ENCODE data around the gene ARNT2.

ARNT2 gene

DNA sequence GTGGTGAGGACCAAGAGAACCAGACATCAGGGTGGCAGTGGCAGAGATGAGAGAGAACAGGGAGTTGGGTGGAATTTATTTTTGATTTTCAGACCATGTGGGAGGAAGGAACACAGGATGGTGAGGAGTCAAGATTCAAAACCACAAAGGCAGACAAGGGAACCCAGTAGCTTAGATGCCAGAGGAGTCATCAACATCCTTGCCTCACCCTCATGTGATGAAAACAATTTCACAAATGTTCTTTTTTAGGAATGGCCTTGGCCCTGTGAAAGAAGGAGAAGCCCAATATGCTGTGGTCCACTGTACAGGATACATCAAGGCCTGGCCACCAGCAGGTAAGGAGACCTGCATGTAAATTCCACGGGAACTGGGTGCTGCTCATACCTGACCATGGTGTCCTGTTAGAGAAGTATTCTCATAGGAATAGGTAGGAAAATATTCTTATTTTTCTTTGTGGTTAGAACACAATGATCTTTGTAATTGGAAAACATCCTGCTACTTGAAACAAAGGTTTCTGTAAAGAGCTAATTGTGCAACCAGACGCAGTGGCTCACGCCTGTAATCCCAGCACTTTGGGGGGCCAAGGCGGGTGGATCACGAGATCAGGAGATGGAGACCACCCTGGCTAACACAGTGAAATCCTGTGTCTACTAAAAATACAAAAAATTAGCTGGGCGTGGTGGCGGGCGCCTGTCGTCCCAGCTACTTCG lies 110.0 kb downstream of the ARNT2 start:
- DNase-seq (ENCODE audit: low read depth in 2 of 2): no peak

- no peak for DNase-seq (ENCODE audit: low read depth in 2 of 2)
Measured at GRCh38 chr15:80517290-80517689, 113.1 kb downstream of the ARNT2 start.

DNA sequence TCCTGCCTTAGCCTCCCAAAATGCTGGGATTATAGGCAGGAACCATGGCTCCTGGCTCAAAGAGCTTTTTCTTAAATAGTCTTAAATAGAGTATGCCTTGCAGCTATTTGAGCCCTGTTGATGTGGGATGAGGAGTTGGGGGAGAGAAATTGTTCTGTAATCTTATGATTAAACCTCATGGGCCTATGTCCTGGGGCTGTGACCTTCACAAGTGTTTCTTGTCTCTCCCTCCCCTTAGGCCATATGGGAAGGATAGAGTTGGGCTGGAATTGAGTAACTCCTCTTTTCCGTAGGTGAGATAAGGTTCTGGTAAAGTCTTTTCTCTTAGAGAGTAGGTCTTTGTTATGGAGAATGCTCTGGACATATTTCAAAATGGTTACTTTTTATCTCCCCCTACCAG lies 114.3 kb downstream of the ARNT2 start:
- DNase-seq (ENCODE audit: low read depth in 2 of 2): no peak

DNA sequence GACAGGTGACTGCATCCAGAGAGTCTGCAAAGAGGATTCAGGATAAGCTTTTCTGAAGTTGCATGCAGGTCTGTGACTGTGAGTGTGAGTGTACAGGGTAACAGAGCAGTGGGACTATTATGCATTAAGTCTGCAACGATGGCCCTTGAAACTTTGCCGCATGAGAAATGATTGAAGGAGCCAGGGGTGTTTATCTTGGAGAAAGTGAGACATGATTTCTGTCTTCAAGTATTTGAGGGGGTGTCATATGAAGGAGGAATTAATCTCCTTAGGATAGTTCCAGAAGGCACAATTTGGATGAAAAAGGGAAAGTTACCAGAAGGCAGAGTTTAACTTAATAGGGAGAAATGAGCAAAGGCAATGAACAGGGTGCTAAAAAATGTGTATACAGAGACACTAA lies 119.6 kb downstream of the ARNT2 start:
- DNase-seq (ENCODE audit: low read depth in 2 of 2): no peak

DNA sequence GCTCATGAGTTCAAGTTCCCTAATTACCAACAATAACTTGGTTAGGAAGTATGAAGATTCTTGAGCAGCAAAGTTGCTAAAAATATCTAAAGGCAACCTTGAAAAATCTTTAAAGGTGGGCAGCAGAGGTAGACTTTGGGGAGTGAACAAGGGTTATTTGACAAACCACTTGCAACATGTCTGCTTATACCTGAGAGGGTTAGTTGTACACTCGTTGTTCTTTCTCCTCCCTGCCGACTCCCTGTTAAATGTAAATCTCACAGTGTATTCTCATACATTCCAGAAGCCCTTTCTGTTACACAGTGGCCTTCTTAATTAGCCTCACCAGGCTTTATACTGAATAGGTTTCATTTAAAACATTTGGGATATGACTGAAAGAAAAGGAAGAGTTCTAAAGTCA lies 121.7 kb downstream of the ARNT2 start:
- no peak for DNase-seq (ENCODE audit: low read depth in 2 of 2)

- no peak for DNase-seq (ENCODE audit: low read depth in 2 of 2)
Measured at GRCh38 chr15:80526556-80527340, 122.6 kb downstream of the ARNT2 start.

- no peak for DNase-seq (ENCODE audit: low read depth in 2 of 2)
Measured at GRCh38 chr15:80527406-80527805, 123.2 kb downstream of the ARNT2 start.

DNA sequence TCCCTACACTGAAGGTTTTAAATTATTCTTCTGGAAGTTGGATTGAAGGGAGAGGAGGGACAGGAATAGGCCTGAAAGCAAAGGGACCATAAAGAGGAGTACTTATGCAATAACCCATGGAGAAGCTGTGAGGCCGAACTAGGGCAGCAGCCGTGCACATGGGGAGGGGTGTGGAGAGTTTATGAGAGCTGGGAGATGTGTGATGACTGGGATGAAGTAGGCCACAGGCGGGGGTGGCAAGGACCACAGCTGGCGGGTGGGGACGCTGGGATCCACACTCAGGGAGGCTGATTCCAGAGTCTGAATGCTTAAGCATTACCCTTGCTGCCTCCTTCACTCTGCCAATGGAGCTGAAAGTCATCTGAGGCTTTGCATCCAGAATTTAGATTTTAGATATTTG lies 123.8 kb downstream of the ARNT2 start:
- no peak for DNase-seq (ENCODE audit: low read depth in 2 of 2)

- no peak for DNase-seq (ENCODE audit: low read depth in 2 of 2)
Measured at GRCh38 chr15:80530737-80531365, 126.7 kb downstream of the ARNT2 start.

GRCh38 chr15:80531388-80531787 lies 127.2 kb downstream of the ARNT2 start:
- no peak for DNase-seq (ENCODE audit: low read depth in 2 of 2)

DNA sequence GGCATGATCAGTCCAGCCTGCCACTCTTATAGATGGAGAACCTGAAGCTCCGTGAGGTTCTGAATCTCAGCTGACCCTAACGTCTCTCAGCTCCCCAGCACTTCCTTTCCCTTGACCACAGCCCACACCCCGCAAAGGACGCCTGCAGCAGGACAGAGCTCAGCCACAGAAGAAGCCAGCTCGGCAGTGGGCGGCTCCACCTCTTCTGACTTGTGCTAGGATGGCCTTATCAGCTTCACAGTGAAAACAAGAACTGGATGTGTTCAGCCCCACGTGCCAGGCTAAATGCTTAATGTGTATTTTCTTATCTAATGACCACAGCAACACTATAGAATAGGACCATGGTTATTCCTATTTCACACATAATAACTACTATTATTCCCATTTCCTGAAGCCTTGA lies 127.6 kb downstream of the ARNT2 start:
- no peak for DNase-seq (ENCODE audit: low read depth in 2 of 2)

DNA sequence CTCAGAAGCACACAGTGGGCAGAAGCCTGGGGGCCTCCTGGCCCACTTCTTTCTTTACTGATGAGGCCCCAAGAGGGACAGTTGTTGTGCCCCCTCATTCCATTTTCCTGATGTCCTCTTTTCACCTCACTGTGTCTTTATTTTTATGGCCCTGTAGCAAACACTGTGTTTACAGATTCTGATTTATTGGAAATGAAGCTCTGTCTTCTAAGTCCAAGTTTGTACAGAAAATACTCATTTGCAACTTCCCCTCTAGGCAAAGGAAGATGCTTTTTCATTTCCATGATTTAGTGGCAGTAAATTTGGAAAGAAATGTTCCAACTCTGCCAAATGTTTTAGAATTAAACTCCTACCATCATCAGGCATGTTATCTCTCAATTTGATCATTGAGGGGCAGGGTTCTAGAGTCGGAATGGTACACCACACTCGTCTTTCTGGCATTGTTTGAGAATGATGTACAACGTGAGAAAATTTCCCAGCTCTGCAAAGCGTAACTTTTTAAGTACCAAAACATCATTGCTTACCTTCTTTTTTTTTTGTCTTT lies 129.7 kb downstream of the ARNT2 start:
- no peak for DNase-seq (ENCODE audit: low read depth in 2 of 2)

DNA sequence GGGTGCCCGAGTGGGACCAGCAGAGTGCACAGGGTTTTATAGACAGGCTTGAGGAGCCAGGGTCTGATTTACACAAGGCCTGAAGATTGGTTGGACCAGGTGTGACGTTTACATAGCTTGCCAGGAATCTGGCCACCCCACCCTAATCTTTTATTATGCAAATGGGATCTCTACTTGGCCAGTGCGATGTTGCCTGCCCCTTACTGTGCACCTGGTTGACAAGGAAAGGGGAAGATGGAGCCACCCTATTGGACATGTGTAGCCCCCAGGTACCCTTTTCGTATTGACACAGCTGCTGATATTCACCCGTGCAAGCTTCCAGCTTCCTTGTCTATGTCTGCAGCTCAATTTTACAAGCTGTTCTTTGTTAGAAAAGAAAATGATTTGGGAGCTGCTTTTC lies 132.0 kb downstream of the ARNT2 start:
- DNase-seq (ENCODE audit: low read depth in 2 of 2): no peak

DNA sequence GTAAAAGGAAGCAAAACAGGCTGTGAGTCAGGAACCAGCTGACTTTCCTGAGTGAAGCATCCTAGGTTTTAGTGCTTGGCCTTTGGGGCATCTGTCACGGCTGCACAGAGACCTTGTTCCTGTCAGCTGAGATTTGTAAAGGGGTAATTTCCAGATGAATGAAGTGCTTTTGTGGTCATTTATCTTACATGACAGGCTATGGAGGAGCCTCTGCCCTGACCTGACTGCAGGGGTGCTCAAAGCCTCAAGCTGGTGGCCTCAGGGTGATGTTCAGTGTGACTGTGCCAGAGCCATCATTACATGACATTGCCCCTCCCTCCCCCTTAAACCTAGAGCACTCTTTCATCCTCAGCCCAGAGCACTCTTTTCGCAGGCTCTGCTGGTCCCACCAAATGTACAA lies 132.5 kb downstream of the ARNT2 start:
- DNase-seq (ENCODE audit: low read depth in 2 of 2): no peak

- DNase-seq (ENCODE audit: low read depth in 2 of 2): no peak
Measured at GRCh38 chr15:80545078-80545477, 140.9 kb downstream of the ARNT2 start.

GRCh38 chr15:80547264-80547663 lies 143.1 kb downstream of the ARNT2 start:
- DNase-seq (ENCODE audit: low read depth in 2 of 2): no peak

GRCh38 chr15:80549191-80549590 lies 145.0 kb downstream of the ARNT2 start:
- no peak for DNase-seq (ENCODE audit: low read depth in 2 of 2)

DNA sequence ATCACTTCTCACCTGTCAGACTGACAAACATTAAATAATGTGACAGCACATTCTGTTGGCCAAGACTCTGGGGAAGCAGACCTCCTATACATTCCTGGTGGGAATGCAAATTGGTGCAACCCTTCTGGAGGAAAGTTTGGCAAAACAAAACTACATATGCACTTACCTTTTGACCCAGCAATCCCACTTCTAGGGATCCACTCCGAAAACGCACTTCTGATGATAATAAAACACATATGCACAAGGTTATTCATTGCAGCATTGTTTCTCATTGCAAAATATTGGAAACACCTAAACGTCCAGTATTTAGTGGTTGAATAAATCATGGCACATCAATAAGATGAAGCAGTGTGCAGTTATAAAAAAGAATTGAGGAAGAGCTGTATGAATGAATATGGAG lies 145.5 kb downstream of the ARNT2 start:
- no peak for DNase-seq (ENCODE audit: low read depth in 2 of 2)

GRCh38 chr15:80550219-80550907 lies 146.2 kb downstream of the ARNT2 start:
- no peak for DNase-seq (ENCODE audit: low read depth in 2 of 2)

DNA sequence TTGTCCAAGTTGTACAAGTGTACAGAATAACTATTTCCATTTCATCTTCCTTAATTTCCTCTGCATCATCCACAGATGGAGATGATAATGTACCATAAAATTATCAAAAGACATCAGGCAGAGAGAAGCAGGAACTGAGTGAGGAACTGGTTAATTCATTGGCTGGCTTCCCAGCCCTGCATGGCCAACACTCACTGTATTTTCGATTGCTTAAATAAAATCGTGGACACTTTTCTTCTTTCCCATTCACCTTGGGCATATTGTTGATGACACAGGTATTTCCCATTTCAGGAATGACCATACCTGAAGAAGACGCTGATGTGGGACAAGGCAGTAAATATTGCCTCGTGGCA lies 146.7 kb downstream of the ARNT2 start:
- DNase-seq (ENCODE audit: low read depth in 2 of 2): no peak

GRCh38 chr15:80551348-80551747 lies 147.2 kb downstream of the ARNT2 start:
- no peak for DNase-seq (ENCODE audit: low read depth in 2 of 2)

DNA sequence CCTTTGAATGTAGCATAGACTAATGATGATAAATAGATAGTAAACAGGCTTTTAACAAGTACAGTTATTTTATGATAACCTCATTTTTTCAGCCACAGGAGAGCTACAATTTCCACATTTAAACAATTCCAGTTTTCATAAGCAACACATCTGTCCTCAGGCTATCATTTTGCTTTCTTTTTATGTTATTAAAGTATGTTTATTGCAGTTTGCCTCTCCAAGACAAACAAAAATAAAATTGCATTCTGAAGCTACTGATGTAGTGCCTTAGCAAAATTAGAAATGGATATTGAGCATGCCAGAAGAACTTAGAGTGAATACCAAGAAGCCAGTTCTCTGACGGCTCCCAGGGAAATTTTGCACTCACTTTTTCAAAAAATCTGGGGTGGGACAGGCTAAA lies 150.4 kb downstream of the ARNT2 start:
- no peak for DNase-seq (ENCODE audit: low read depth in 2 of 2)

Data from activated CD4-positive, alpha-beta T cell treated with anti-CD3 and anti-CD28 coated beads for 24 hours (primary cell).